Esophagus squamous epithelium (tissue), 5 donors: ENCODE measurements around the gene ARHGAP12. TPM values are rescaled to one million over a fixed set of nuclear protein-coding genes. Genes with fewer than 3 reads are reported as not detected.

Experiments
- DNase-seq: peaks from one replicate; lab custom pipeline; 2025; lab: John Stamatoyannopoulos, UW
- H3K27ac ChIP-seq, 4 donors: fragments of 200-600 bp; sonication (generic); one replicate each; pipeline ENCODE4 v1.5.1; 2016 to 2019; ENCODE audit warnings: mild to moderate bottlenecking in 1 of 4
- H3K27me3 ChIP-seq, 4 donors: fragments of 200-600 bp; sonication (generic); 1 replicate in 3 of 4; 2 replicates in 1 of 4; pipeline versions ENCODE4 v1.5.1 to v1.6.0; 2017 to 2021; ENCODE audit warnings: antibody characterized with exemption in 1 of 4
- H3K36me3 ChIP-seq, 3 donors: fragments of 200-600 bp; sonication (generic); one replicate each; pipeline ENCODE4 v1.5.1; 2016 to 2019
- H3K4me1 ChIP-seq, 3 donors: fragments of 200-600 bp; sonication (generic); one replicate each; pipeline ENCODE4 v1.5.1; 2017 to 2019
- H3K4me3 ChIP-seq, 4 donors: fragments of 200-600 bp; sonication (generic); 1 replicate in 3 of 4; 2 replicates in 1 of 4; pipeline ENCODE4 v1.5.1; 2016 to 2019; ENCODE audit warnings: mild to moderate bottlenecking in 2 of 4, moderate library complexity in 1 of 4
- H3K9me3 ChIP-seq, 3 donors: fragments of 200-600 bp; sonication (generic); one replicate each; pipeline ENCODE4 v1.5.1; 2016 to 2019
- POLR2A ChIP-seq, 4 donors: fragments of 450-650 bp; IDR thresholded peaks; one replicate each; pipeline ENCODE4 v1.6.1; 2017; ENCODE audit warnings: antibody characterized with exemption in 4 of 4, mild to moderate bottlenecking in 4 of 4, moderate library complexity in 3 of 4
- WGBS, 2 donors: methylation state at CpG; one replicate each; pipeline ENCODE4 v1.1.5; 2018; 5-methylcytosine and 5-hydroxymethylcytosine counted together
- intact Hi-C: fragments of 100-400 bp; cut with DNase I; formaldehyde crosslinking; loops from one replicate; pipeline ENCODE4 v1.15.0; 2022
- total RNA-seq, 4 donors: library from RNA; depleted of rRNA; stranded (reverse); fragments of >200 nt; gene quantifications; one replicate each; pipeline ENCODE4 v1.1.0, GENCODE V29; 2016
- TF ChIP-seq, protein P1 (sequence below), 6 experiments: fragments of 450-650 bp in 4 of 6; fragments of 200-600 bp in 2 of 6; sonication (generic) in 2 of 6; IDR thresholded peaks; one replicate each; pipeline ENCODE4 v1.5.1; 2016 to 2019; ENCODE audit warnings: antibody characterized with exemption in 6 of 6, mild to moderate bottlenecking in 4 of 6, moderate library complexity in 4 of 6
- donor health status: DM: yes; HTN: yes; CAD: no.

ARHGAP12 gene
- total RNA-seq, 4 donors from 2014 or later, result 8.5 to 31.3 (median 16.9) TPM

DNA sequence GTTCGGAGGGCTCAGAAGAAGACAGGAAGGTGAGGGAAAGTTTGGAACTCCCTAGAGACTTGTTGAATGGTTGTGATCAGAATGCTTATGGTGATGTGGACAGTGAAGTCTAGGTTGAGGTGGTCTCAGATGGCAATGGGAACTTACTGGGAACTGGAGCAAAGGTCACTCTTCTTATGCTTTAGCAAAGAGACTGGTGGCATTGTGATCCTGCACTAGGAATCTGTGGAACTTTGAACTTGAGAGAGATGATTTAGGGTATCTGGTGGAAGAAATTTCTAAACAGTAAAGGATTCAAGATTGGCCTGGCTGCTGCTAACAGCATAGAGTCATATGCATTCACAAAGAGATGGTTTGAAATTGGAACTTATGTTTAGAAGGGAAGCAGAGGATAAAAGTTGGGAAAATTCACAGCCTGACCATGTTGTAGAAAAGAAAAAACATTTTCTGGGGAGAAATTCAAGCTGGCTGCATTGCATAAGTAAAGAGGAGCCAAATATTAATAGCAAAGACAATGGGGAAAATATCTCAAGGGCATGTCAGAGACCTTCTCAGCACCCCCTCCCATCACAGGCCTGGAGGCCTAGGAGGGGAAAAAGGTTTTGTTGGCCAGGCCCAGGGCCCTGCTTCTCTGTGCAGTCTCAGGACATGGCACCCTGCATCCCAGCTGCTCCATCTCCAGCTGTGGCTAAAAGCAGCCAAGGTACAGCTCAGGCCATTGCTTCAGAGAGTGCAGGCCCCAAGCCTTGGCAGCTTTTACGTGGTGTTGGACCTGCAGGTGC, 26.0 kb upstream of the ARHGAP12 start:
- DNase-seq, result no peak
- WGBS, 2 donors, result 100% methylated on average over 1 to 2 of the region's 2 CpGs
- H3K36me3 ChIP-seq, result no peaks in the 10 kb centered on the region

DNA sequence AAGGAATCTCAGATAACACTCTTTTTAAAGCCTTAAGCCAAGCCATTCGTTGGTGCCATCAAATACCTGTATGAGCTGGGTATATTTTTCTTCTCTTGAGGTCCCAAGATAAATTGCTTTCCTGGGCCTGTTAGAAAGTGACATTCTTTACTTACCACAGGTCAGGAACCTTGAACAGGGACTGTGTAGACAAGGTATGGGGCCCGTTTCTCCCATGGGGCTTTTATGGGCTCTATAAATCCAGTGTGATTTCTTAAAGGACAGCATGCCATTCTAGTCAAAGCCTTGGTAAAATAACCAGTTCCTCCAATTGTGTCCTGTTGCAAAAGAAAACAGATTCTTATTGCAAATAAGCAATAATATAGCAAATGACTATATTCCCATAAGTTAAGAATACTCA, 24.8 kb upstream of the ARHGAP12 start:
- H3K4me1 ChIP-seq, result no peaks in the 10 kb centered on the region
- no peak overlapping the region for H3K27ac ChIP-seq
- TF ChIP-seq POLR2A (IDR thresholded peaks at IDR 0.05), result no peak
- TF ChIP-seq, protein P1, sequence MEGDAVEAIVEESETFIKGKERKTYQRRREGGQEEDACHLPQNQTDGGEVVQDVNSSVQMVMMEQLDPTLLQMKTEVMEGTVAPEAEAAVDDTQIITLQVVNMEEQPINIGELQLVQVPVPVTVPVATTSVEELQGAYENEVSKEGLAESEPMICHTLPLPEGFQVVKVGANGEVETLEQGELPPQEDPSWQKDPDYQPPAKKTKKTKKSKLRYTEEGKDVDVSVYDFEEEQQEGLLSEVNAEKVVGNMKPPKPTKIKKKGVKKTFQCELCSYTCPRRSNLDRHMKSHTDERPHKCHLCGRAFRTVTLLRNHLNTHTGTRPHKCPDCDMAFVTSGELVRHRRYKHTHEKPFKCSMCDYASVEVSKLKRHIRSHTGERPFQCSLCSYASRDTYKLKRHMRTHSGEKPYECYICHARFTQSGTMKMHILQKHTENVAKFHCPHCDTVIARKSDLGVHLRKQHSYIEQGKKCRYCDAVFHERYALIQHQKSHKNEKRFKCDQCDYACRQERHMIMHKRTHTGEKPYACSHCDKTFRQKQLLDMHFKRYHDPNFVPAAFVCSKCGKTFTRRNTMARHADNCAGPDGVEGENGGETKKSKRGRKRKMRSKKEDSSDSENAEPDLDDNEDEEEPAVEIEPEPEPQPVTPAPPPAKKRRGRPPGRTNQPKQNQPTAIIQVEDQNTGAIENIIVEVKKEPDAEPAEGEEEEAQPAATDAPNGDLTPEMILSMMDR (IDR thresholded peaks at IDR 0.05), result no peak
- no peaks in the 10 kb centered on the region for H3K9me3 ChIP-seq
- DNase-seq, result no peak
- 72 to 83% methylated on average over 1 to 2 of the region's 2 CpGs for WGBS, 2 donors
- H3K27me3 ChIP-seq, result no peaks in the 10 kb centered on the region
- no peak overlapping the region for H3K4me3 ChIP-seq
- H3K36me3 ChIP-seq, result no peaks in the 10 kb centered on the region
- intact Hi-C loops, result no loop called here

More for the DNA sequence above, 26.0 kb upstream of the ARHGAP12 start:
- no peaks in the 10 kb centered on the region for H3K9me3 ChIP-seq
- no peaks in the 10 kb centered on the region for H3K27me3 ChIP-seq
- no peaks in the 10 kb centered on the region for H3K4me1 ChIP-seq
- no peak overlapping the region for H3K4me3 ChIP-seq
- intact Hi-C loops, result no loop called here
- TF ChIP-seq POLR2A (IDR thresholded peaks at IDR 0.05), result no peak
- TF ChIP-seq, protein P1 (IDR thresholded peaks at IDR 0.05), result no peak
- no peak overlapping the region for H3K27ac ChIP-seq

DNA sequence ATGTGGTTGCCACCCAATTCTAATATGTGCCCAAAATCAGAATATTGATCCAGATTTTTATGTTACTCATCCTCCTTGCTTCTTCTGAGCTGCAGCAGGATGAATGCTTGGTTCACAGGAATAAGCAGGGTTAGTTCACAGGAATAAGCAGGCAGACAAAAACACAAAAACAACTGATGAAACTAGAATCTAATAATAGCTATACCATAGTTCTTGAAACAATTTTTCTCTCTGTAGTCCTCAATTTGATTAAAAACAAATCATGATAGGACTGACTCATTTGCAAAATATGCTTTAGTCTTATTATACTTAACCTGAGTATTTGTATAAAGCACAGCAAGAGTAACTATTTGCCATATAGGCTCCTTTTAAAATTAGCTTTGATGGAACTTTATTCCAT, 24.4 kb upstream of the ARHGAP12 start:
- intact Hi-C loops, result no loop called here

DNA sequence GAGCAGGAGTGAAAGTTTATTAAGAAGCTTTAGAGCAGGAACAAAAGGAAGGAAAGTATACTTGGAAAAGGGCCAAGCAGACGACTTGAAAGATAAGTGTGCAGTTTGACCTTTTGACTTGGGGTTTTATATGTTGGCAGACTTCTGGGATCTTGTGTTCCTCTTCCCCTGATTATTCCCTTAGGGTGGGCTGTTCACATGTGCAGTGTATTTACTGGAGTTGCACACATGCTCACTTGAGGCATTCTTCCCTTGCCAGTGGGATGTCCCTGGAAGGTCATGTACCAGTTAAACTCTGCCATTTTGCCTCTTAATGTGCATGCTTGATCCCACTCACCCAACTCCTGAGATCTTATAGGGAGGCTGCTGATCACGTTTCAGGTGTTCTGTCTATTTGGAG, 23.4 kb upstream of the ARHGAP12 start:
- intact Hi-C loops, result no loop called here
- no peaks in the 10 kb centered on the region for H3K36me3 ChIP-seq
- no peaks in the 10 kb centered on the region for H3K27me3 ChIP-seq
- DNase-seq, result no peak
- no peak overlapping the region for H3K4me3 ChIP-seq
- WGBS, 2 donors, result 17 to 21% methylated on average over 2 of the region's 2 CpGs
- H3K9me3 ChIP-seq, result no peaks in the 10 kb centered on the region
- peaks cover 0 to 13% (median 6%) of the 10 kb centered on the region in 3 donors for H3K4me1 ChIP-seq
- TF ChIP-seq POLR2A (IDR thresholded peaks at IDR 0.05), result no peak
- TF ChIP-seq, protein P1 (IDR thresholded peaks at IDR 0.05), result no peak
- H3K27ac ChIP-seq, result no peak overlapping the region

More for the DNA sequence above, 24.4 kb upstream of the ARHGAP12 start:
- H3K9me3 ChIP-seq, result no peaks in the 10 kb centered on the region
- no peaks in the 10 kb centered on the region for H3K27me3 ChIP-seq
- peaks cover 0 to 4% (median 2%) of the 10 kb centered on the region in 3 donors for H3K4me1 ChIP-seq
- no peak for DNase-seq
- no peak for TF ChIP-seq POLR2A (IDR thresholded peaks at IDR 0.05)
- TF ChIP-seq, protein P1 (IDR thresholded peaks at IDR 0.05), result no peak
- no peak overlapping the region for H3K27ac ChIP-seq
- H3K36me3 ChIP-seq, result no peaks in the 10 kb centered on the region
- no peak overlapping the region for H3K4me3 ChIP-seq

DNA sequence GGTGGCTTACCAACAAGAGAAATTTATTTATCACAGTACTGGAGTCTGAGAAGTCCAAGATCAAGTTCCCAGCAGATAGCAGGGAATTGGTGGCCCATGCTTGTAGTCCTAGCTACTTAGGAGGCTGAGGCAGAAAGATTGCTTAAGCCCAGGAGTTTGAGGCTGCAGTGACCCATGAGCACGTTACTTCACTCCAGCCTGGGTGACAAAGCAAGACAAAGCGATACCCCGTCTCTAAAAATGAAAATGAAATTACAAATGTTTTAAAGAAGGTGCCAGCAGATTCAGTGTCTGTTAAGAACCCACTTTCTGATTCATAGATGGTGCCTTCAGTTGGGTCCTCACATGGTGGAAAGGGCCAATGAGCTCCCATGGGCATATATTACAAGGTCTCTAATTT, 20.6 kb upstream of the ARHGAP12 start:
- Histone ChIP-seq H3K27me3 (no peaks in the 10 kb centered on the region), H3K36me3 (no peaks in the 10 kb centered on the region), H3K4me1 (peaks cover 6 to 31% (median 11%) of the 10 kb centered on the region in 3 donors), H3K27ac (no peak overlapping the region), H3K4me3 (no peak overlapping the region), H3K9me3 (no peaks in the 10 kb centered on the region)
- intact Hi-C loops, result no loop called here
- TF ChIP-seq POLR2A (IDR thresholded peaks at IDR 0.05), result no peak
- TF ChIP-seq, protein P1 (IDR thresholded peaks at IDR 0.05), result no peak
- no peak for DNase-seq
- 79 to 90% methylated on average over 3 of the region's 3 CpGs for WGBS, 2 donors
